H1 (cell line): Measurements from ENCODE around the gene SAMD9. TPM values are rescaled to one million over a fixed set of nuclear protein-coding genes. Genes with fewer than 3 reads are reported as not detected.
A peak's percentile ranks its signal among the peaks of the same experiment; 100 is the strongest.

Source experiments
- CTCF ChIA-PET: fragments of 300-600 bp; sonication (Branson Sonifier 250); formaldehyde crosslinking; loops from one replicate; lab custom pipeline; 2021; ENCODE audit not compliant: partially characterized antibody; lab: Charles Lee
- POLR2A ChIA-PET: fragments of 300-600 bp; sonication (Branson Sonifier 250); formaldehyde crosslinking; loops from one replicate; lab custom pipeline; 2021; ENCODE audit warnings: inconsistent platforms; ENCODE audit not compliant: partially characterized antibody; lab: Charles Lee
- DNase-seq, 2 experiments: peaks; one replicate each; pipeline versions ENCODE4 v3.0.0 to v3.0.0-alpha.2; 2010 to 2022; ENCODE audit warnings: low spot score in 2 of 2, low read depth in 1 of 2, mixed read lengths in 1 of 2
- FAIRE-seq: peaks from 2 replicates; lab custom pipeline; 2011; peaks lifted over from hg19 to GRCh38; lab: Jason Lieb, UNC
- H2AFZ ChIP-seq: 2 replicates; pipeline ENCODE4 v1.8.1; 2012; ENCODE audit warnings: low read length, inconsistent platforms
- H2AK5ac ChIP-seq: 2 replicates; pipeline ENCODE4 v1.6.1; 2013; ENCODE audit warnings: low read depth, low read length
- H2BK120ac ChIP-seq: replicated peaks from 2 replicates; pipeline ENCODE3; 2013; ENCODE audit warnings: low read depth, low read length, inconsistent platforms
- H2BK12ac ChIP-seq: 2 replicates; pipeline ENCODE4 v1.6.1; 2013; ENCODE audit warnings: low read depth, low read length
- H2BK15ac ChIP-seq: 2 replicates; pipeline ENCODE4 v1.6.1; 2013; ENCODE audit warnings: low read length
- H2BK20ac ChIP-seq: 2 replicates; pipeline ENCODE4 v1.6.1; 2013; ENCODE audit warnings: low read length
- H2BK5ac ChIP-seq: 2 replicates; pipeline ENCODE4 v1.6.1; 2013; ENCODE audit warnings: low read depth, low read length
- H3K14ac ChIP-seq: 2 replicates; pipeline ENCODE4 v1.6.1; 2013; ENCODE audit warnings: inconsistent platforms; ENCODE audit not compliant: insufficient read length
- H3K18ac ChIP-seq: 2 replicates; pipeline ENCODE4 v1.6.1; 2013; ENCODE audit warnings: low read length; ENCODE audit errors: extremely low read depth
- H3K23ac ChIP-seq: 2 replicates; pipeline ENCODE4 v1.6.1; 2013; ENCODE audit warnings: inconsistent platforms; ENCODE audit not compliant: insufficient read length
- H3K23me2 ChIP-seq: 2 replicates; pipeline ENCODE4 v1.6.1; 2013; ENCODE audit warnings: low read depth, low read length
- H3K27ac ChIP-seq: 2 replicates; pipeline ENCODE4 v1.6.1; 2011; ENCODE audit warnings: low read depth, low read length, inconsistent platforms
- H3K27me3 ChIP-seq, 4 experiments: replicated peaks in 1 of 4; 1 replicate in 1 of 4; 2 replicates in 3 of 4; pipeline versions ENCODE4 v1.6.1 to v1.8.1; 2011 to 2013; ENCODE audit warnings: low read length in 3 of 4, mild to moderate bottlenecking in 3 of 4, inconsistent platforms in 2 of 4, mixed read lengths in 2 of 4, moderate library complexity in 1 of 4; ENCODE audit not compliant: control insufficient read depth in 3 of 4, insufficient read depth in 3 of 4; ENCODE audit errors: extremely low read depth in 1 of 4
- H3K36me3 ChIP-seq, 4 experiments: 2 replicates each; pipeline versions ENCODE4 v1.6.1 to v1.8.1; 2011 to 2013; ENCODE audit warnings: mild to moderate bottlenecking in 4 of 4, low read length in 3 of 4, moderate library complexity in 2 of 4, control low read depth in 1 of 4, inconsistent platforms in 1 of 4; ENCODE audit not compliant: insufficient read depth in 4 of 4, control insufficient read depth in 2 of 4
- H3K4ac ChIP-seq: replicated peaks from 2 replicates; pipeline ENCODE3; 2013; ENCODE audit warnings: low read length, low read depth, mixed read lengths, inconsistent platforms; ENCODE audit not compliant: insufficient read length
- H3K4me1 ChIP-seq, 4 experiments: replicated peaks in 1 of 4; 1 replicate in 1 of 4; 2 replicates in 3 of 4; pipeline versions ENCODE4 v1.6.1 to v1.8.1; 2011 to 2013; ENCODE audit warnings: low read length in 3 of 4, inconsistent platforms in 2 of 4, mixed read lengths in 1 of 4; ENCODE audit not compliant: insufficient read depth in 4 of 4, control insufficient read depth in 3 of 4
- H3K4me2 ChIP-seq, 2 experiments: 2 replicates each; pipeline versions ENCODE4 v1.6.1 to v1.8.1; 2011 to 2013; ENCODE audit warnings: low read depth in 2 of 2, low read length in 2 of 2, control low read depth in 1 of 2, inconsistent platforms in 1 of 2, mild to moderate bottlenecking in 1 of 2; ENCODE audit not compliant: insufficient read depth in 1 of 2
- H3K4me3 ChIP-seq, 4 experiments: fragments of 200-600, 300-600 bp in 1 of 4; sonication (generic), shearing (Covaris generic), sonication (Bioruptor Twin) in 1 of 4; 2 replicates each; pipeline versions ENCODE4 v1.5.1 to v1.8.1; 2011 to 2016; ENCODE audit warnings: low read length in 4 of 4, low read depth in 3 of 4, control low read depth in 2 of 4, inconsistent platforms in 2 of 4, mild to moderate bottlenecking in 2 of 4, mixed read lengths in 1 of 4, moderate library complexity in 1 of 4; ENCODE audit not compliant: insufficient read depth in 2 of 4; ENCODE audit errors: extremely low read depth in 1 of 4
- H3K56ac ChIP-seq: replicated peaks from 2 replicates; pipeline ENCODE3; 2013; ENCODE audit warnings: low read depth, mild to moderate bottlenecking, mixed read lengths, low read length, inconsistent platforms; ENCODE audit not compliant: insufficient read length
- H3K79me1 ChIP-seq: 2 replicates; pipeline ENCODE4 v1.6.1; 2013; ENCODE audit warnings: low read depth, low read length, control low read depth
- H3K79me2 ChIP-seq, 2 experiments: 2 replicates each; pipeline versions ENCODE4 v1.6.1 to v1.8.1; 2012 to 2013; ENCODE audit warnings: low read length in 2 of 2, mild to moderate bottlenecking in 2 of 2, inconsistent platforms in 1 of 2; ENCODE audit not compliant: insufficient read depth in 2 of 2, control insufficient read depth in 1 of 2
- H3K9ac ChIP-seq, 4 experiments: replicated peaks in 1 of 4; 1 replicate in 1 of 4; 2 replicates in 3 of 4; pipeline versions ENCODE4 v1.6.1 to v1.8.1; 2011 to 2013; ENCODE audit warnings: low read depth in 3 of 4, low read length in 3 of 4, control low read depth in 2 of 4, mild to moderate bottlenecking in 2 of 4, moderate library complexity in 2 of 4, inconsistent platforms in 1 of 4; ENCODE audit errors: extremely low read depth in 1 of 4
- H3K9me3 ChIP-seq, 2 experiments: 2 replicates each; pipeline versions ENCODE4 v1.6.1 to v1.8.1; 2012 to 2013; ENCODE audit warnings: mild to moderate bottlenecking in 2 of 2, moderate library complexity in 2 of 2, control low read depth in 1 of 2, inconsistent platforms in 1 of 2, low read depth in 1 of 2, low read length in 1 of 2, mixed read lengths in 1 of 2; ENCODE audit not compliant: insufficient read depth in 2 of 2
- H4K20me1 ChIP-seq, 2 experiments: replicated peaks in 1 of 2; 2 replicates each; pipeline versions ENCODE3 to v1.8.1; 2011 to 2013; ENCODE audit warnings: inconsistent platforms in 2 of 2, low read length in 2 of 2, mild to moderate bottlenecking in 1 of 2; ENCODE audit not compliant: insufficient read depth in 2 of 2, control insufficient read depth in 1 of 2
- H4K5ac ChIP-seq: 2 replicates; pipeline ENCODE4 v1.6.1; 2013; ENCODE audit warnings: low read length, low read depth, mixed read lengths, inconsistent platforms; ENCODE audit not compliant: insufficient read length
- H4K8ac ChIP-seq: 2 replicates; pipeline ENCODE4 v1.8.0; 2013; ENCODE audit warnings: mild to moderate bottlenecking, moderate library complexity, low read length, inconsistent platforms; ENCODE audit not compliant: insufficient read depth; ENCODE audit errors: extremely low read depth
- H4K91ac ChIP-seq: replicated peaks from 2 replicates; pipeline ENCODE3; 2013; ENCODE audit warnings: low read length, mixed read lengths, inconsistent platforms; ENCODE audit not compliant: insufficient read length
- CEBPB ChIP-seq: IDR thresholded peaks from 2 replicates; pipeline ENCODE4 v1.6.1; 2012; ENCODE audit warnings: low read depth, low read length
- RAD21 ChIP-seq, 2 experiments: IDR thresholded peaks in 1 of 2; conservative IDR thresholded peaks in 1 of 2; 2 replicates each; pipeline ENCODE4 v1.6.1; 2011; ENCODE audit warnings: low read depth in 2 of 2, low read length in 2 of 2, improper control_type of control experiment in 1 of 2, inconsistent platforms in 1 of 2, mild to moderate bottlenecking in 1 of 2, moderate library complexity in 1 of 2
- TAF7 ChIP-seq: optimal IDR thresholded peaks from 2 replicates; pipeline ENCODE3; 2011; ENCODE audit warnings: low read depth, mild to moderate bottlenecking, inconsistent platforms, low read length, moderate library complexity, borderline replicate concordance
- WGBS, 2 experiments: shearing (Covaris generic) in 1 of 2; methylation state at CpG; one replicate each; pipeline versions ENCODE4 v1.1.6 to v1.1.7; 2013 to 2015; ENCODE audit warnings: low lambda C conversion rate in 2 of 2, mixed read lengths in 2 of 2, inconsistent platforms in 1 of 2, low coverage in 1 of 2, missing lambda C conversion rate in 1 of 2; ENCODE audit not compliant: insufficient replicate concordance in 2 of 2, insufficient coverage in 1 of 2, insufficient read length in 1 of 2; ENCODE audit errors: extremely low coverage in 1 of 2, missing lambda C conversion rate in 1 of 2; 5-methylcytosine and 5-hydroxymethylcytosine counted together
- polyA plus RNA-seq, 7 experiments: library from polyadenylated mRNA; depleted of rRNA in 3 of 7; stranded (reverse) in 5 of 7; unstranded in 2 of 7; fragments of >200 nt in 5 of 7; fragments of 200-250 nt in 2 of 7; gene quantifications; 1 replicate in 5 of 7; 2 replicates in 1 of 7; 4 replicates in 1 of 7; pipeline versions ENCODE4 v1.2.1 to v1.2.3, GENCODE V29; 2011 to 2013; ENCODE audit warnings: missing spikeins in 2 of 7, mixed read lengths in 2 of 7
- total RNA-seq: library from RNA; stranded (reverse); fragmentation: NEBNext Ultra II Directional; extraction: Animal tissue kit (Norgen Biotek cat#: 25700); gene quantifications from 2 replicates; pipeline ENCODE4 v1.2.1, GENCODE V29; 2021
- TF ChIP-seq, protein P1 (sequence below), 3 experiments: IDR thresholded peaks; 1 replicate in 2 of 3; 2 replicates in 1 of 3; pipeline versions ENCODE4 v1.5.1 to v1.6.1; 2011; ENCODE audit warnings: low read length in 3 of 3, mild to moderate bottlenecking in 3 of 3, inconsistent platforms in 2 of 3, low read depth in 1 of 3, moderate library complexity in 1 of 3; ENCODE audit not compliant: insufficient read depth in 1 of 3; ENCODE audit errors: control extremely low read depth in 1 of 3

The SAMD9 gene
- total and polyA plus RNA-seq, 2 of the 8 experiments (the other 6 are each of a cell fraction or from before 2014, with no cell fraction given), result 0.02 TPM; not detected in 1

GRCh38 chr7:93055543-93056107 lies 62.2 kb downstream of the SAMD9 start:
- no peaks in the 10 kb centered on the region for H4K20me1 ChIP-seq
- no peak overlapping the region for H2BK12ac ChIP-seq
- no peaks in the 10 kb centered on the region for H3K36me3 ChIP-seq
- no peak overlapping the region for H2BK15ac ChIP-seq
- H4K8ac ChIP-seq, result no peak overlapping the region
- DNase-seq (no peak), FAIRE-seq (peak; percentile 68)
- peak; percentile 14; the same call in 1 of the 2 replicates for TF ChIP-seq CEBPB
- no peak for TF ChIP-seq TAF7
- TF ChIP-seq, protein P1, sequence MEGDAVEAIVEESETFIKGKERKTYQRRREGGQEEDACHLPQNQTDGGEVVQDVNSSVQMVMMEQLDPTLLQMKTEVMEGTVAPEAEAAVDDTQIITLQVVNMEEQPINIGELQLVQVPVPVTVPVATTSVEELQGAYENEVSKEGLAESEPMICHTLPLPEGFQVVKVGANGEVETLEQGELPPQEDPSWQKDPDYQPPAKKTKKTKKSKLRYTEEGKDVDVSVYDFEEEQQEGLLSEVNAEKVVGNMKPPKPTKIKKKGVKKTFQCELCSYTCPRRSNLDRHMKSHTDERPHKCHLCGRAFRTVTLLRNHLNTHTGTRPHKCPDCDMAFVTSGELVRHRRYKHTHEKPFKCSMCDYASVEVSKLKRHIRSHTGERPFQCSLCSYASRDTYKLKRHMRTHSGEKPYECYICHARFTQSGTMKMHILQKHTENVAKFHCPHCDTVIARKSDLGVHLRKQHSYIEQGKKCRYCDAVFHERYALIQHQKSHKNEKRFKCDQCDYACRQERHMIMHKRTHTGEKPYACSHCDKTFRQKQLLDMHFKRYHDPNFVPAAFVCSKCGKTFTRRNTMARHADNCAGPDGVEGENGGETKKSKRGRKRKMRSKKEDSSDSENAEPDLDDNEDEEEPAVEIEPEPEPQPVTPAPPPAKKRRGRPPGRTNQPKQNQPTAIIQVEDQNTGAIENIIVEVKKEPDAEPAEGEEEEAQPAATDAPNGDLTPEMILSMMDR (IDR thresholded peaks at IDR 0.05; ENCODE audit: control extremely low read depth in 1 of 3, insufficient read depth in 1 of 3, low read depth in 1 of 3, low read length in 3 of 3), result peak in 2 of 3 experiments; percentile 43 to 47; a peak in 2 of 4 replicates
- peak; percentile 82 to 85 for TF ChIP-seq RAD21 (IDR thresholded peaks at IDR 0.05 in 1 of 2, conservative IDR thresholded peaks at IDR 0.05 in 1 of 2; ENCODE audit: low read depth in 2 of 2, low read length in 2 of 2)
- ChIA-PET CTCF (interaction anchor here (0.6 kb wide), 1 partner anchor 397 kb away, joined by 3 read pairs; no protein-coding TSS in a partner anchor), POLR2A (no interaction called here)
- H2BK5ac ChIP-seq, result no peak overlapping the region
- H3K4me2 ChIP-seq, result no peak overlapping the region
- no peaks in the 10 kb centered on the region for H3K79me2 ChIP-seq
- H2AK5ac ChIP-seq, result no peak overlapping the region
- H3K9ac ChIP-seq, result no peak overlapping the region
- H3K56ac ChIP-seq, result no peak overlapping the region
- no peak overlapping the region for H3K4ac ChIP-seq
- H4K5ac ChIP-seq, result no peak overlapping the region
- H3K4me3 ChIP-seq, result no peak overlapping the region
- H3K4me1 ChIP-seq, result no peaks in the 10 kb centered on the region
- no peak overlapping the region for H4K91ac ChIP-seq
- H2AFZ ChIP-seq, result no peak overlapping the region
- H3K23me2 ChIP-seq, result no peaks in the 10 kb centered on the region
- H3K14ac ChIP-seq, result no peak overlapping the region
- no peak overlapping the region for H3K27ac ChIP-seq
- H3K27me3 ChIP-seq, result no peaks in the 10 kb centered on the region; a peak in 1 of 7 replicates
- no peak overlapping the region for H2BK20ac ChIP-seq
- no peaks in the 10 kb centered on the region for H3K9me3 ChIP-seq
- H3K23ac ChIP-seq, result no peak overlapping the region
- no peaks in the 10 kb centered on the region for H3K79me1 ChIP-seq
- H3K18ac ChIP-seq, result no peak overlapping the region
- H2BK120ac ChIP-seq, result no peak overlapping the region
- 26% methylated on average over 5 of the region's 5 CpGs; no CpG with 5 or more reads in 1 of the 2 experiments for WGBS, 2 experiments
